Inflammatory macrophage treated with lipopolysaccharide for 1 hour (primary cell): ENCODE data around the gene SMIM15.
"Not testable (repeated sequence)": the region's sequence is repeated elsewhere in the genome, so short reads cannot be mapped to it uniquely, and the experiment has no call there.

Experiments used
- DNase-seq, 2 donors: peaks; one replicate each; pipeline ENCODE4 v3.0.0-alpha.2; 2020 to 2022

The SMIM15 gene

GRCh38 chr5:61162010-61162831 is at the start of gene SMIM15:
TSS of gene SMIM15 (minus strand) at chr5:61162468. CDS start at chr5:61160171, 2,297 bp downstream.
- DNase-seq: peak; percentile 89 to 91

DNA sequence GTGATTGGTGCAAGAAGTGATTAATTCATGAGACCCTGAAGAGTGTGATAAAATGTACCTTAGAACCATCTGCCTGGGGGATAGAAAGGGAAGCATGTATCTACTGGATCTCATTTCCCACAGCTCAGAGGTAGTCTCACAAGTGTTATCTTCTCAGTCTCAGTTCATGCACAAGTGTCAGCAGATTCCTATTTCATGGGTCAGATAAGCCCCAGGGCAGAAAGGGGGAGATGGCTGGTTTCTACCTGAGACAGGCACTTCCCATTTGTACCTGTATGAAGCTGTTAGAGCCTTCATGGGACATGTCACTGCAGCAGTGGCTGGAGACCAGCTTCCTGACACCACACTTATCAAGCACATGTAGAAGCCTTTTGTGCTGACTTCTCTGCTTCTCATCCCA is 45.6 kb upstream of the SMIM15 start:
- no peak for DNase-seq

DNA sequence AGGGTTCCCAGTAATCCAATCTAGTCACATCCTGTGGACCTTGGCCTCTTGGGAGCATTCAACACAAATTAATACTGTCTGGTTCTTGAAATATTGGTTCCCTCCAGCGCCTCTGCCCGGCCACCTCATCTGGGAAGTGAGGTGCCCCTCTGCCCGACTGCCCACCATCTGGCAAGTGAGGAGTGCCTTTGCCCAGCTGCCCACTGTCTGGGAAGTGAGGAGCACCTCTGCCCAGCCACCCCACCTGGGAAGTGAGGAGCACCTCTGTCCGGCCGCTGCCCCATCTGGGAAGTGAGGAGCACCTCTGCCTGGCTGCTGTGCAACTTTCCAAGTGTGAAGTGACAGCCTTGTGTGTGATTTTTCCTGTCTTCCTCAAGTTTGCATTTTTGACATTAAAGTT is 42.7 kb upstream of the SMIM15 start:
- no peak for DNase-seq

GRCh38 chr5:61202213-61202612 is 39.9 kb upstream of the SMIM15 start:
- DNase-seq: no peak

DNA sequence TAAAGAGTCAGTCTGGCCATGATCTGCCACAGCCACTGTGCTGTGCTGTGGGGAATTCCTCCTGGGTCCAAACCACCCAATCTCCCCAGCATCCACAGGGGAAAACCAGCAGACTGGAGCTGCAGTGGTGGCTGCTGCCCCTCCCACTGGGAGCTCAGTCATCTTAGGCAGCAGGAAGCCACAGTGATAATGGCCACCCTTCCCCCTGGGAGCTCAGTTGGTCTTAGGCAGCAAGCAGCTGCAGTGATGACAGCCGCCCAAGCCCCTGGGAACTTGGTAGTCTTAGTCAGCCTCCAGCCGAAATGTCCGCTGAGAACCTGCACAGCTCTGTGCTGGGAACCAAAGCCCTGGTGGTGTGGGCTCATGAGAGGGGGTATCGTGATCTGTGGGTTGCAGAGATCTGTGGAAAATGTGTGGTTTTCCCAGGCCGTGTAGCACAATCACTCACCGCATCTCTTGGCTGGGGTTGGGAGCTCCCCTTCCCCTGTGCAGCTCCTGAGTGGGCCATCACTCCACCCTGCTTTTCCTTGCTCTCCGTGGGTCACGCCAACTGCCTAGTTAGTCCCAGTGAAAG is 38.4 kb upstream of the SMIM15 start:
- DNase-seq: no peak

- no peak for DNase-seq
These were observed 36.3 kb upstream of the SMIM15 start for GRCh38 chr5:61198606-61199005.

- DNase-seq: not testable (repeated sequence)
These were observed 25.6 kb upstream of the SMIM15 start for GRCh38 chr5:61187826-61188225.

GRCh38 chr5:61187352-61187751 is 25.1 kb upstream of the SMIM15 start:
- not testable (repeated sequence) for DNase-seq

DNA sequence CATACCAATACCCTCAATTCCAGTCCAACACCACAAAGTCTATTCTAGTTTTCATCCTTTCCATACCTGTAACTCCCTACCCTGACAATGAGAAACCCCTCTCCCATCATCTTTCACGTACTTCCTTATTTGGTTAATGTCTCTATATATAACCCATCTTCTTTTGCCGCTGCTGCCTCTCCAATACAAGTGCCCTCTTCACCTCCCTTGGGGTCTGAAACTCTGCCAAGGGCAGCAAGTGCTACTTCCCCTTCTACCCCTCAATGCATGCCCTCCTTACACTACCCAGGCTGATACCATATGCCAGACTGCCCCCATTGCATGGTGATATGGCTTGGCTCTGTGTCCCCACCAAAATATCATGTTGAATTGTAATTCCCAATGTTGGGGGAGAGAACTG is 24.4 kb upstream of the SMIM15 start:
- no peak for DNase-seq

DNA sequence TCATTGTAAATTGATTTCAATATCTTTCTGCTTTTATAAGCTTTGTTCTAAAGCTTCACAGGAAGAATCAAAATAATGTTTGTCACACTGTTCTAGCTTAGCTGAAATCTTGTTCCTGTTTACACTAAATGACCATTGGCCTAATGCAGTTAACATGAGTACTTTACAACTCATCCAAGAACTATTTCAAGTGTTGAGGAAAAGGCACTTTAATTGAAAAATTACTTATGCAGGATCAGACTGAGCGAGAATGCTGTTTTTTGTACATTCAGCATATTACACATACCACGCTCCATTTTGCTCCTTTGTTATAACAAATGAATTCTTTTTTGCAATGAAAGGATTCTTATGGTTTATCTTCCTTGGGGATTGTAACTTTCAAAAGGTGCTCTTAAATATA is 22.4 kb upstream of the SMIM15 start:
- DNase-seq: no peak

DNA sequence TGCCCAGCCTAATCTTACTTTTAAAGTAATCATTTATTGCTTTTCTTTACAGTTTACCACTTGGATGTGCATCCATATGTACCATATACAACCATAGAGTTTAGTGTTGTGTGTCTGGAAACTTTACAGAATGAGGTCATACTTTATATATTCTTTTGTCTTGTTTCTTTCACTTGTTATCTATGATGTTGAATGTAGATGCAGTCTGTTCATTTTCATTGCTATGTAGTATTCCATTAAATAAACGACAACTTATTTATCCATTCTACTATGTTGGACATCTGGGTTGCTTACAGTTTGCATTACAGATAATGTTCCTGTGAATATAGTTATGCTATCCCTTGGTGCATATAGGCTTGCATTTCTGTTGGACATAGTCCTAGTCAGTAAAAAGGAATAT is 21.3 kb upstream of the SMIM15 start:
- DNase-seq: no peak

DNA sequence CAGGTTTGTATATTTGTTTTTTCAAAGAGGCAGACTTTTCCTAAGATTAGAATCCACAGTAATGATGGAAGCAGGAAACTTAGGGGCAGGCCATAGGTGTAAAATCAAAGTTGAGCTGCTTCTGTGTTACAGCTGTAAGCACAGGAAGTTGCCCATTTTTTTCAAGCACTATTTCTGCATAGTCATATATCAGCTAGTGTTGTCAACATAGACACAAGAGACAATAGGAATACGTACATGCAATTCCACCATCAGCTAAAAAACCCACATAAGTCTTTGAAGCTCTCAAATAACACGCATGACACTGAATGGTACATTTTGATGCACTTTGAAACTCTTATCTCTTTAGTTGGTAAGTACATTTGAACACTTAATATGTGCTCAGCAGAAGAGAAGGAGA is 20.2 kb upstream of the SMIM15 start:
- peak; percentile 25 to 35 for DNase-seq

GRCh38 chr5:61180886-61181285 is 18.6 kb upstream of the SMIM15 start:
- DNase-seq: no peak

DNA sequence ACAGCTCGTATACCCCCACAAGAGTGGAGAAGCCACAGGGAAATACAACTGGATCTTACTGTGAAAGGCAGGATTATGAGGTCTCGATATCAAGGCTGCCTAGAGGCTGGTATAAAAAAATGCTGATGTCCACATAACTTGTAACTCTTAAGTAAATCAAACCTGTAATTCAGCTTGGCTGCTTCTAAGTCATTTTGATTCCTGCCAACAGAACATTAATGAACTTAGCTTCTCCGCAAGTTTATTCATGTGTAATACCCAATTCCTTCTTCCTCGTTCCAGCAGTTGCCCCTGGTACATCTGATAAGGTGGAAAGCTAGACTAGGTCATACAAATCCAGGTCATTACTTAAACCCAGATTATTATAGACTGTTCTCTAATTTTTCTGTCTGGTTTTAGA is 16.4 kb upstream of the SMIM15 start:
- DNase-seq: no peak

DNA sequence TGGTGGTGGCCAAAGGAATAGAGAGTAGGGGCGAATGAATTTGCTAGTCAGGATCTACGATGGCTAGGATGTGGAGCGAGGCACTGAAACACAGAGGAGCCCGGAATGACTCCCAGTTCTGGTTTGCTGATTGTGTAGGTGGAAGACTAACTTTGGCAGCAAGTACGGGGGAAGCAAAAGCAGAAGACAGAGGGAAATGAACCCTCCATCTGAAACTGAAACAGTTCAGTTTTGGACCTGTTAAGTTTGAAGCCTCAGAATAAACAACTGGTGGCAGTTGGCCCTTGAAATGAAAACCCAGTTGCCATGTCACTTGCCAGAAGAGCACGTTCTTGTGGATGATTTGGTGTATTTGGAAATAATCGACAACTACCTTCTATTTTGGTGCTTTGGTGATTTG is 15.4 kb upstream of the SMIM15 start:
- DNase-seq: peak; percentile 51 to 70

DNA sequence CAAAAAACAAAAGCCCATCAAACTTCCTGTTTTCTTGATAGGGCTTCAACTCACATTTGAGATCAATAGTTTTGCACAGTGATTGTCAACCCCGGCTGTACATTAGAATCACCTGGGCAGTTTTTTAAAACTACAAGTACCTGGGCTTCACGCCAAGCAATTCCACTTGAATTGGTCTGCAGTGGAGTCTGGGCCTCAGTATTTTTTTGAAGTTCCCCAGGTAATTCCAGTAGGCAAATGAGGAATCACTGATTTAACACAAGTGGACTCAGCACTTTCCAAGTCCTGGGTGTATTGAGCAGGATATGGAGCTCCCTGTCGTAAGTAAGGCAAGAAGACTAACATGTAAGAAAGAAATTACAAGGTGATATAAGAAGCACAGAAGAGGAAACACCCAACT is 14.8 kb upstream of the SMIM15 start:
- DNase-seq: no peak

DNA sequence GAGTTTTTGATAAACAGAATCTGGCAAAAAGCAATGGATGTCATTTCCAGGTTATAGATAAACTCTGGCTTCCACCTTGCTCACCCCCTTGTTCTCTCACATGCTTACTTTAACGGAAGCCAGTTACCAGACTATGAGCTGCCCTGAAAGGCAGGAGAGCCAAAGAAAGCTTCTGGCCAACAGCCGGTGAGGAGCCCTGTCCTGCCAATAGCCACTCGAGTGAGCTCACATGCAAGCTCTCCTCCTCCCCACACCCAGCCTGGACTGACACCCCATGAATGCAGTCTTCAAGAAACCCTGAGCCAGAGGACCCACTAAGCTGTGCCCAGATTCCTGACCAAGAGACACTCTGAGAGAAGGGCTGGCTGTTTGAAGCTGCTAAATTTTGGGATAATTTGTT is 14.4 kb upstream of the SMIM15 start:
- no peak for DNase-seq

DNA sequence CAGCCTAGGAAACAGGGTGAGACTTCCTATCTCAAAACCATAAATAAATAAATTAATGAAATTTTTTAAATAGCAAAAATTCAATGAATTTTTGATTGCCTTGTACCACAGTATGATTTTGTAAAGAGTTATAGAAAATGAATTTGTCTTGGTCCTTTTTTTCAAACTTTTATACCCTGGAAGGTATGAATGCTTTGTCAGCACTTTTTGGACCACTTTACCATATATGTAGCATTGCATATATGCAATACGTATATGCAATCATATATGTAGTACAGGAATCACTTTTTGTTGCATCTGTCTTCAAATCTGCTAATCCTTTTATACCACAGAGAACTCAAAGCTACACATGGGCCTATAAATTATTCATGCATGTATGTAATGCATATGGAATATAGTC is 9.2 kb upstream of the SMIM15 start:
- DNase-seq: no peak

DNA sequence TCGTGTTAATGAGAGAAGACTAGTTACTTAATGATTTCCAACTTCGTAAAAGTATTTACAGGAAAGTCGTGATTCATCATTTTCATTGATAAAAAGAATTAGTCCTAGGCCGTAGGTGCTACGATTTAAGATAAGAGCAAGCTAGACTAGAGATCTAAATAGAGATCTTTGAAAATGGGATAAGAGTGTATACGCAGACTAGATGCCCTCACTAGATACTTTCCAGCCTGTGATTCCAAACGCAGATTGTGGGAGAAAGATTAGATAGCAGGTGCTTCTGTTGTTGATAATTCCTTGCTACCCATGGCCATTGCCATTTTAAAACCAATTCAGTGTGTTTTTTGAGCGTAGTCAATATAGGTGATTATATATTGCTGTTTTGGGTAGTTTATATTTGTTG is 6.7 kb upstream of the SMIM15 start:
- no peak for DNase-seq

- DNase-seq: peak in 1 of 2 donors; percentile 21
These were observed 5.1 kb upstream of the SMIM15 start for GRCh38 chr5:61167382-61167781.

GRCh38 chr5:61163905-61164304 is 1.6 kb upstream of the SMIM15 start:
- DNase-seq: no peak

DNA sequence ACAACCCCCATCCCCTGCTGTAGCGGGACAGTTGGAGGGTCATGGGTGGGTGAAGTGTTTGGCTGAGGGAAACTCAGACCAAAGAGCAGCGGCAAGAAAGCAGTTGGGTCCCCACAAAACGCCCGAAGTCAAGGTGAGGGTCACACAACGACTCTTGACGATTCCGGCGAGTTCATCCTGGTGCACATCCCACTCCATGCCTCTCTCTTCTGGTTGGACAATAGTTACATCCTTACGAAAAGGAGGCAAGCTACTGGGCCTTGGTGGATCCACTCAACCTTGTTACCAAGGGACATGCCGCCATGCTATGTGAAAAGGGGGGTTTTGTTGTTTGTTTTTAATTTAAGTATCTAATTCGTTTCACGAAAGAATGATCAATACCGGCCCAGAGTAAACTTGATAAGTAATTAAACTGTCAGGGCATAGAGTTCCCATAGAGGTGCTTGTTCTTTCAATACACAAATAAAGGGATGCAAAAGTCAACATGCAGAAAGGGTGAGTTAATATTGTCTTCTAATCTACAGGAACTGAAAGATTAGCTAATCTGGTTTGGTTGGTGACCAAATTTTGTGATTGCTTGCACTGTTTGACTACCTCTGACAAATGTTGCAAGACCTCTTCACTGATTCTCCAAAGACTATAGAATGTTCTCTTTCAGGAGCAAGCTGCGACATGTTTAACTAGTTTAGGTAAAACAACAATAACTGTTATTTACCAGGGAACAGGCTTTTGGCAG is 732 bp upstream of the SMIM15 start:
- DNase-seq: peak in 1 of 2 donors; percentile 34

DNA sequence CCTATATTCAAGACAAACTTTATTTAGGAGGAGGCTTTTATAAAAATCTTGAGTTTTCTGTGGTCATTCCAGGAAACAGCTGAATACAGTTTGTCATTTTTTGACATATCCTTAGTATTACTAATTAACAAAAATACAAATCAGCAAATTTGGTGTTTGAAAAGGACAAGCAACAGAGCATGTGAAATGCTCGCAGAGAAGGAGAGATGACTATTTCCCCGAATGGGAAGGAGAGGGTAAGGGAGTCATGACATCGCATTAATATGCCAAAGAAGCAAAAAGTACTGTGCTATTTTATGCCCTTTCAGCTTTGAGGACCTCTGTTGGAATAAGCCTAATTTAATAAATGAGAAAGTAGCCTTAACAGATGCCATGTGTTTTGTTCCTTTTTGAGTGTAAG is 1.8 kb downstream of the SMIM15 start:
- no peak for DNase-seq

GRCh38 chr5:61159836-61160235 is 2.4 kb downstream of the SMIM15 start:
- peak in 1 of 2 donors; percentile 25 for DNase-seq
